Transverse colon (tissue), 4 donors: ENCODE data around the gene TIA1. TPM values are rescaled to one million over a fixed set of nuclear protein-coding genes. Genes with fewer than 3 reads are reported as not detected.

Experiments
- DNase-seq: peaks from one replicate; pipeline ENCODE4 v3.0.0-alpha.2; 2019
- H3K27ac ChIP-seq, 4 donors: fragments of 200-600 bp; sonication (generic); 2 replicates each; pipeline ENCODE4 v1.5.1; 2016 to 2018; ENCODE audit warnings: inconsistent platforms in 4 of 4
- H3K27me3 ChIP-seq: fragments of 200-600 bp; sonication (generic); 2 replicates; pipeline ENCODE4 v1.5.1; 2017; ENCODE audit warnings: inconsistent platforms
- H3K36me3 ChIP-seq, 4 donors: fragments of 200-600 bp; sonication (generic); 2 replicates each; pipeline ENCODE4 v1.5.1; 2017 to 2019; ENCODE audit warnings: inconsistent platforms in 4 of 4
- H3K4me1 ChIP-seq, 4 donors: fragments of 200-600 bp; sonication (generic); 2 replicates each; pipeline ENCODE4 v1.5.1; 2017 to 2020; ENCODE audit warnings: inconsistent platforms in 4 of 4
- H3K4me3 ChIP-seq, 4 donors: fragments of 200-600 bp; sonication (generic); 1 replicate in 1 of 4; 2 replicates in 3 of 4; pipeline versions ENCODE4 v1.5.1 to v1.6.1; 2017 to 2019; ENCODE audit warnings: inconsistent platforms in 4 of 4
- H3K9me3 ChIP-seq, 2 donors: fragments of 200-600 bp; sonication (generic); 2 replicates each; pipeline ENCODE4 v1.5.1; 2017 to 2019; ENCODE audit warnings: inconsistent platforms in 2 of 2
- CTCF ChIP-seq, 5 experiments: fragments of 200-600 bp in 3 of 5; fragments of 450-650 bp in 2 of 5; sonication (generic) in 3 of 5; IDR thresholded peaks; 1 replicate in 2 of 5; 2 replicates in 3 of 5; pipeline ENCODE4 v1.5.1; 2016 to 2017; ENCODE audit warnings: antibody characterized with exemption in 5 of 5, inconsistent platforms in 3 of 5, mild to moderate bottlenecking in 2 of 5, moderate library complexity in 1 of 5
- EP300 ChIP-seq: sonication (generic); formaldehyde crosslinking; IDR thresholded peaks from one replicate; pipeline ENCODE4 v1.6.1; 2017; ENCODE audit warnings: antibody characterized with exemption, low read depth
- POLR2A ChIP-seq: fragments of 450-650 bp; IDR thresholded peaks from one replicate; pipeline ENCODE4 v1.6.1; 2016; ENCODE audit warnings: antibody characterized with exemption, mild to moderate bottlenecking, moderate library complexity
- POLR2AphosphoS5 ChIP-seq, 3 donors: sonication (generic); formaldehyde crosslinking; IDR thresholded peaks; one replicate each; pipeline ENCODE4 v1.6.1; 2016; ENCODE audit warnings: antibody characterized with exemption in 3 of 3
- WGBS, 2 donors: methylation state at CpG; one replicate each; pipeline ENCODE4 v1.1.5; 2018; ENCODE audit warnings: low coverage in 1 of 2; 5-methylcytosine and 5-hydroxymethylcytosine counted together
- in situ Hi-C, 4 donors: fragments of 200-750 bp; cut with MboI; loops; one replicate each; pipeline versions ENCODE4 v1.15.0 to v1.15.1; 2017; ENCODE audit warnings: low sequenced_read_pairs in 3 of 4, low pct_ligation_motif_present in 1 of 4, low pct_unique_long_range_greater_than_20kb in 1 of 4
- intact Hi-C: fragments of 100-400 bp; cut with DNase I; formaldehyde crosslinking; loops from one replicate; pipeline ENCODE4 v1.15.1; 2023; ENCODE audit warnings: low total_unique reads
- total RNA-seq, 4 donors: library from RNA; depleted of rRNA; stranded (reverse); fragments of >200 nt; gene quantifications; one replicate each; pipeline ENCODE4 v1.1.0, GENCODE V29; 2016

The TIA1 gene
- total RNA-seq, 4 donors from 2014 or later, result 76.4 to 156 (median 108) TPM

DNA sequence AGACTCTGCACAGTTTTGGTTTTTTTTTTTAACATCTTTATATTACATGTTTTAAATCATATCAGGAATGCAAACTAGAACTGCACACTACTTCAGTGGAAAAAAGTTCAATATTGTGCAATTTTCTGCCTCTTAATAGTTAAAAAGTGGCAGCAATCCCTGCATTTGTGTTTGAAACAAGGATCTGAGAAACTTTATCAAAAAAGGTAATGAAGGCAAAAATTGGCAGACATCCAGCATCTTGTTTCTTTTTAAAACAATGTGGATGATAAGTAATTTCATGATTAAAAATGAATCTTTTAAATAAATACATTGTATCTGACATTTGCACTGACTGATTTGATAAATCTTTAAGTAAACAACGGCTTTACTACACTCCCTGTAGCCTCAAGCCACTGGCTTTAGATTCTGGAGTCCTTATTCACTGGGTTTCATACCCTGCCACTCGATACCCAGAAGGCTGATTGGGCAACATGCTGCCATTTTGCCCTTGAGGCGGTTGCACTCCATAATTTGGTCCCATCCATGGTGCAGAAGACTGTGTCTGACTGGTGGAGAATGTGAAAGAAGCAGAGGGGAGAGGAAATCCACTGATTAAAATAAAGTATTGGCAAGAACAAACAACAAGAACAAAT lies 36.0 kb downstream of the TIA1 start:
- WGBS, 2 donors, result 93% methylated on average over 3 of the region's 3 CpGs; no CpG with 5 or more reads in 1 of the 2 donors
- DNase-seq, result no peak

GRCh38 chr2:70211595-70211994 lies 36.8 kb downstream of the TIA1 start:
- intact Hi-C loops, result no loop called here
- H3K27ac ChIP-seq, result no peak overlapping the region
- TF ChIP-seq POLR2AphosphoS5 (IDR thresholded peaks at IDR 0.05) (no peak), CTCF (IDR thresholded peaks at IDR 0.05) (no peak)
- H3K4me3 ChIP-seq, result no peak overlapping the region
- no peak for DNase-seq
- no peaks in the 10 kb centered on the region for H3K9me3 ChIP-seq
- WGBS, 2 donors, result 77 to 81% methylated on average over 2 of the region's 2 CpGs
- no peaks in the 10 kb centered on the region for H3K27me3 ChIP-seq
- in situ Hi-C loops, result no loop called here
- peaks cover 0 to 47% (median 16%) of the 10 kb centered on the region in 4 donors for H3K36me3 ChIP-seq
- H3K4me1 ChIP-seq, result no peaks in the 10 kb centered on the region

More for the DNA sequence above, 36.0 kb downstream of the TIA1 start:
- TF ChIP-seq POLR2A, result no peak
- no peak for TF ChIP-seq CTCF (IDR thresholded peaks at IDR 0.05)
- no peak for TF ChIP-seq EP300
- TF ChIP-seq POLR2AphosphoS5 (IDR thresholded peaks at IDR 0.05), result no peak
- Histone ChIP-seq H3K27ac (no peak overlapping the region), H3K4me1 (no peaks in the 10 kb centered on the region), H3K36me3 (peaks cover 0 to 55% (median 18%) of the 10 kb centered on the region in 4 donors), H3K9me3 (no peaks in the 10 kb centered on the region), H3K27me3 (no peaks in the 10 kb centered on the region), H3K4me3 (no peak overlapping the region)
- intact Hi-C loops, result no loop called here
- in situ Hi-C loops, result no loop called here

DNA sequence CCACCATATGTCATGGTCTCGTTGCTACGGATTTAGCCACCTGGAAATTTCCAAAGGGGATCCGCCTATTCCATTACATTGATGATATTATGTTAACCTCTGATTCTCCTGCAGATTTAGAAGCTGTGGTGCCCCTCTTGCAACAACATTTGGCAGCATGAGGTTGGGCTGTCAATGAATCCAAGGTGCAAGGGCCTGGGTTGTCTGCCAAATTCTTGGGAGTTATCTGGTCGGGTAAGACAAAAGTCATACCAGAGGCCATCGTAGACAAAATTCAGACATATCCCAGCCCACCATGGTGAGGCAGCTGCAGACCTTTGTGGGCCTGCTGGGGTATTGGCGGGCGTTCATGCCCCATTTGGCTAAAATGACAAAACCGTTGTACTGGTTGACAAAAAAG lies 44.0 kb downstream of the TIA1 start:
- H3K27ac ChIP-seq, result no peak overlapping the region
- DNase-seq, result no peak
- WGBS, 2 donors, result 83 to 100% methylated on average over 1 to 8 of the region's 8 CpGs
- no peaks in the 10 kb centered on the region for H3K27me3 ChIP-seq
- no peaks in the 10 kb centered on the region for H3K4me1 ChIP-seq
- intact Hi-C loops (no loop called here), in situ Hi-C loops (no loop called here)
- no peaks in the 10 kb centered on the region for H3K9me3 ChIP-seq
- H3K4me3 ChIP-seq, result no peak overlapping the region
- peaks cover 0 to 2% (median 0%) of the 10 kb centered on the region in 4 donors for H3K36me3 ChIP-seq
- TF ChIP-seq CTCF (IDR thresholded peaks at IDR 0.05), result no peak
- no peak for TF ChIP-seq POLR2AphosphoS5 (IDR thresholded peaks at IDR 0.05)
- no peak for TF ChIP-seq POLR2A
- no peak for TF ChIP-seq EP300

DNA sequence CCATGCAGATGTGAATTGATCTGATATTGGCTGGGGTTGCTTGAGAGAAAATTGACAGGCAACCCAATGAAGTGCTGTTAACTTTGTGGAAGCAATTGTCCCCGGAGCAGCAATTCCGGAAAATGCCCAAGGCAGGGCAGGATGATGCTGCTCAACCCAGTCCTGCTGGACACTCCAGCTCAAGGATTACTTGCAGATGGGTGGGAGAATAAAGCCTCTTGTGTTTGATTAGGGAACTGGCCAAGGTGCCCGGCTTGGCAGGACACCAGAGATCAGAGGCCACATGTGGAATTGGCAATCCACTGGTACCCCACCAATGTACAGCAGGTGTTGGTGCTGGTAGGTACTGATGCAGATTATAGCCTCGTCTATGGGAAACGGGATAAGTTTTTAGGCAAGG lies 45.3 kb downstream of the TIA1 start:
- WGBS, 2 donors, result 68 to 76% methylated on average over 3 to 4 of the region's 5 CpGs
- Histone ChIP-seq H3K27ac (no peak overlapping the region), H3K36me3 (no peaks in the 10 kb centered on the region), H3K4me3 (no peak overlapping the region), H3K4me1 (no peaks in the 10 kb centered on the region), H3K27me3 (no peaks in the 10 kb centered on the region), H3K9me3 (no peaks in the 10 kb centered on the region)
- no peak for DNase-seq
- intact Hi-C loops, result no loop called here
- TF ChIP-seq POLR2A, result no peak
- TF ChIP-seq POLR2AphosphoS5 (IDR thresholded peaks at IDR 0.05), result no peak
- TF ChIP-seq EP300, result no peak
- TF ChIP-seq CTCF (IDR thresholded peaks at IDR 0.05), result no peak
- in situ Hi-C loops, result no loop called here
